ENCODE results near the gene RPS15.
"Not testable (repeated sequence)": the region's sequence is repeated elsewhere in the genome, so short reads cannot be mapped to it uniquely, and the experiment has no call there.

The RPS15 gene

DNA sequence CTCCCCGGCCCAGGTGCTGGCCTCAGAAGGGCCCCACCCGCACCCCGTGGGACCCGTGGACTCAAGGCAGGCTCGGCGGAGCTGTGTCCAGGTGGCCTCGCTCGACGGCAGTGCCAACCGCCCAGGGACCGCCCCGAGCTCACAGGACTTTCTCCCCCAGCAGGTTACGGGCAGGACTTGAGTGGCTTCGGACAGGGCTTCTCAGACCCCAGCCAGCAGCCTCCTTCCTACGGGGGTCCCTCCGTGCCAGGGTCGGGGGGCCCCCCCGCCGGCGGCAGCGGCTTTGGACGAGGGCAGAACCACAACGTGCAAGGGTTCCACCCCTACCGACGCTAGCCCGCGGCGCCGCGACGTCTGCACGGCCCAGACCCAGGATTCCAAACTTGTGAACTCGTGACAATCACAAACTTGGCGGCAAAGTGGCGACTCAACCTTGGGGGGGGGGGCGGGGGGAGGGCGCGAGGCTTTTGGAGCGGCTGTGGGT is 3.6 kb upstream of the RPS15 start:
- no peak for DNase-seq (ENCODE audit: low spot score)
- TF ChIP-seq, protein P1, sequence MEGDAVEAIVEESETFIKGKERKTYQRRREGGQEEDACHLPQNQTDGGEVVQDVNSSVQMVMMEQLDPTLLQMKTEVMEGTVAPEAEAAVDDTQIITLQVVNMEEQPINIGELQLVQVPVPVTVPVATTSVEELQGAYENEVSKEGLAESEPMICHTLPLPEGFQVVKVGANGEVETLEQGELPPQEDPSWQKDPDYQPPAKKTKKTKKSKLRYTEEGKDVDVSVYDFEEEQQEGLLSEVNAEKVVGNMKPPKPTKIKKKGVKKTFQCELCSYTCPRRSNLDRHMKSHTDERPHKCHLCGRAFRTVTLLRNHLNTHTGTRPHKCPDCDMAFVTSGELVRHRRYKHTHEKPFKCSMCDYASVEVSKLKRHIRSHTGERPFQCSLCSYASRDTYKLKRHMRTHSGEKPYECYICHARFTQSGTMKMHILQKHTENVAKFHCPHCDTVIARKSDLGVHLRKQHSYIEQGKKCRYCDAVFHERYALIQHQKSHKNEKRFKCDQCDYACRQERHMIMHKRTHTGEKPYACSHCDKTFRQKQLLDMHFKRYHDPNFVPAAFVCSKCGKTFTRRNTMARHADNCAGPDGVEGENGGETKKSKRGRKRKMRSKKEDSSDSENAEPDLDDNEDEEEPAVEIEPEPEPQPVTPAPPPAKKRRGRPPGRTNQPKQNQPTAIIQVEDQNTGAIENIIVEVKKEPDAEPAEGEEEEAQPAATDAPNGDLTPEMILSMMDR (IDR thresholded peaks at IDR 0.05; ENCODE audit: borderline replicate concordance, control extremely low read depth, extremely low read depth, insufficient read depth, missing control alignments), result no peak

DNA sequence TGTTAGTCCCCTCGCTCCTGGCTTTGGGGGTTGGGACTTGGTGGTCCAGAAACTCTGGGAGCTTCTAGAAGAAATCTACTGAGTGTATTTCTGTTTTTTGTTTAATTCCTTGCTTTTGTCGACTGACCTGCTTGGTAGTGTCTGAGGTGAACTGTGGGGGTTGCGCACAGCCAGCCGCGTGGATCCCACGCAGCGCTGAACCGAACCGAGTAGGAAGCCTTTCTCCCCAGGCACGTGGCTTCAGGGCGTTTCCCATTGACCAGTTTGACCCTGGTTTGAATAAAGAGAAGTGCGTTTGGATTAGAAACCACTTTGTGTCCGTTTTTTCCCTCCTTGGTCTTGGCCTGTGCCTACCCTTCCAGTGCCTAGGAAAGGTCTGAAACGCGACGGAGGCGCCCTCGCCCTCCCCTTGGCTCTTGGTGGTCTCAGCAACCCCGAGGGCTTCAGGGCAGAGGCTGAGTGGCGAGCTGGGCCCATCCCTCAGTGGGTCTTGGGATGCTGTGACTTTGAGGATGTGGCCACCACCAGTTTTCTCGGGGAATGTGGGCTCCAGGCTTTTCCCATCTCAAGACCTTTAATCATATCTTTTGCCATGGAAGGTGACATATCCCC is 2.7 kb upstream of the RPS15 start:
- DNase-seq (ENCODE audit: low spot score), result no peak
- in situ Hi-C loops (cut with MboI; ENCODE audit: low sequenced_read_pairs, unreplicated experiment), result no loop called here
- TF ChIP-seq, protein P1 (IDR thresholded peaks at IDR 0.05; ENCODE audit: borderline replicate concordance, control extremely low read depth, extremely low read depth, insufficient read depth, missing control alignments), result no peak

More for the DNA sequence above, 3.6 kb upstream of the RPS15 start:
- in situ Hi-C loops (cut with MboI; ENCODE audit: low sequenced_read_pairs, unreplicated experiment), result no loop called here

DNA sequence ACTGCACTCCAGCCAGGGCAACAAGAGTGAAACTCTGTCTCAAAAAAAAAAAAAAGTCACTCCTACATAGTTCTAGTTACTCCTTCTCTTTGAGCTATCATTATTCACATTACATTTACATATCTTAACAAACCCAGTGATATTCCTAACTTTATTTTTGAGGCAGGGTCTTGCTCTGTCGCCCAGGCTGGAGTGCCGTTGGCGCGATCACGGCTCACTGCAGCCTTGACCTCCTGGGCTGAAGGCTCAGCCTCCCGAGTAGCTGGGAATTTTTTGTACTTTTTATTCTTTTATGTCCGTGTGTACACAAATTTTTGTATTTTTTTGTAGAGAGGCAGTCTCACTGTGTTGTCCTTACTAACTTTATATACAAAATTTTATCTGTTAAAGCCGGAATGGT is 587 bp upstream of the RPS15 start:
- in situ Hi-C loops (cut with MboI; ENCODE audit: low sequenced_read_pairs, unreplicated experiment), result no loop called here
- no peak for DNase-seq (ENCODE audit: low spot score)
- TF ChIP-seq, protein P1 (IDR thresholded peaks at IDR 0.05; ENCODE audit: borderline replicate concordance, control extremely low read depth, extremely low read depth, insufficient read depth, missing control alignments), result no peak

DNA sequence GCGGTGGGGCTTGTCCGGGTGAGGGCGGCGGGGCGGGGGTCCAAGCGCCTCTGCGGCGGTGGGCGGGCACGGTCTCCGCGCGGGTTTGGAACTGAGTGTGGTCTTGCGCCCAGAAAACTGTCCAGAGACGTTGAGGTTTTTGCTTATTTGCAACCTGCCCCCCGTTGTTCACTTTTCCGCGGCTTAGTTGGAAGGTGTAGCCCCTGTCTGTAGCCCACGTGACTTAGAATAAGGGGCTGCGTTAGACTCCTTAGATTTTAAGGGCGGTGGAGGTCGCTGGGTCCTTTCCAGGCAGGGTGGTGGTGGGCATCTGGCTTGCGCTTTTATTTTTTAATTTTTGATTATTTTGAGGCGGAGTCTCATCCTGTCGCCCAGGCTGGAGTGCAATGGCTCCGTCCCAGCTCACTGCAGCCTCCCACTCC is 748 bp downstream of the RPS15 start:
- no peak for DNase-seq (ENCODE audit: low spot score)
- TF ChIP-seq, protein P1 (IDR thresholded peaks at IDR 0.05; ENCODE audit: borderline replicate concordance, control extremely low read depth, extremely low read depth, insufficient read depth, missing control alignments), result no peak
- in situ Hi-C loops (cut with MboI; ENCODE audit: low sequenced_read_pairs, unreplicated experiment), result no loop called here

DNA sequence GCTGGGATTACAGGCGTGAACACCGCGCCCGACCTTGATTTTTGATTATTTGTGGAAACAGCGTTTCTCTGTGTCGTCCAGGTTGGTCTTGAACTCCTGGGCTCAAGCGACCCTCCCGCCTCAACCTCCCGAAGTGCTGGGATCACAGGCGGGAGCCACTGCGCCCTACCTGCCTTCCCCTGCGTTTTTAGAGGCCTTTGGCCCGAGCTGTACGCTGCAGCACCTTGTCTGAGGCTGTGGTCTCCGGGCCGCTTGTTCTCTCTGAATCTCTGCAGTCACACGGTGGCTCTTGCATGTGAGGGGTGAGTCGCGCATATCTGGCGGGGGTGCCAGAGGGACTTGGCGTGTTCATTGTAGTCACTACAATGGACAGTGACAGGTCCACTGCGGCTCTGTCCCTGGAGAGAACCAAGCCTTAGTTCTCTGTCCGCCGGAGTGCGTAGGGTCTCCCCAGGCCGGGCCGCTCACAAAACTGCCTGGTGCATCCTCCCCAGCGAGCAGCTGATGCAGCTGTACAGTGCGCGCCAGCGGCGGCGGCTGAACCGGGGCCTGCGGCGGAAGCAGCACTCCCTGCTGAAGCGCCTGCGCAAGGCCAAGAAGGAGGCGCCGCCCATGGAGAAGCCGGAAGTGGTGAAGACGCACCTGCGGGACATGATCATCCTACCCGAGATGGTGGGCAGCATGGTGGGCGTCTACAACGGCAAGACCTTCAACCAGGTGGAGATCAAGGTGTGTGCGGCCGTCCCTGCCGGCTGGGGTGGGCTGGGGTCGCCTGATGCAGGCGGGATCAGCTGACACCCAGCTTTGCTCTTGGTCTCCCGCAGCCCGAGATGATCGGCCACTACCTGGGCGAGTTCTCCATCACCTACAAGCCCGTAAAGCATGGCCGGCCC is 1.6 kb downstream of the RPS15 start:
- DNase-seq (ENCODE audit: low spot score); in situ Hi-C loops (cut with MboI; ENCODE audit: low sequenced_read_pairs, unreplicated experiment): not testable (repeated sequence)

DNA sequence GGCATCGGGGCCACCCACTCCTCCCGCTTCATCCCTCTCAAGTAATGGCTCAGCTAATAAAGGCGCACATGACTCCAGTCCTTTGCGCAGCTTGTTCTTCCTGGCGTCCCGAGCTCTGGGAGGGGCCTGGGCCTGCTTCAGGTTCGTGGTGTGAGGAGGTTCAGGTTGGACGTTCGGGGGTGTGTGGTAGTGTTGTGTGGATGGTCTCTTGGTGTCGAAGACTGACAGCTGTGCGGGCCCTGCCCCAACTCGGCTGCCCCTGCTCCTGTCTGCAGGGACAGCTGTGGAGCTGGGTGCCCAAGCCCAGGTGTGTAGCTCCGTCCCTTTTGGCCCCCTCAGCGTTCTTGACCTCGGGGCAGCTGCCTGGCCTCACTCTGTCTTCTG is 2.2 kb downstream of the RPS15 start:
- in situ Hi-C loops (cut with MboI; ENCODE audit: low sequenced_read_pairs, unreplicated experiment), result no loop called here
- DNase-seq (ENCODE audit: low spot score), result no peak
- TF ChIP-seq, protein P1 (IDR thresholded peaks at IDR 0.05; ENCODE audit: borderline replicate concordance, control extremely low read depth, extremely low read depth, insufficient read depth, missing control alignments), result no peak

DNA sequence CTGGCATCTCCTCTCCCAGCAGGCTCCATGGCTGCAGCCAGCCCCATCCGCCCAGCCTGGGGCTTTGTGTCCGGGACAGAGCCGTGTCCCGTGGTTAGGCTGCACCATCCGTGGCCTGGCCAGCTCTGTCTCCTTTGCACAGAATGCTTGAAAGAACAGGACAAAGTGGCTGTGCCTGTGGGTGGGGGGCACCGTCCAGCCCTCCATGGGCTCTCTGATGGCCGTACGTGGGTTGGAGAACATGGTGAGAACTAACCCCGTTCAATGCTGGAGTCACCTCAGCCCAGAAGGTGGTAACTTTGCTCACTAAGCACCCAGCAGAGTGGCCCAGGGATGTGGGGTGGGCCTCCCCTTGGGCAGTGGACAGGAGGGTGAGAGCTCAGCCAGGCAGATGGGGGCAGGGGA is 2.8 kb downstream of the RPS15 start:
- TF ChIP-seq, protein P1 (IDR thresholded peaks at IDR 0.05; ENCODE audit: borderline replicate concordance, control extremely low read depth, extremely low read depth, insufficient read depth, missing control alignments), result no peak
- in situ Hi-C loops (cut with MboI; ENCODE audit: low sequenced_read_pairs, unreplicated experiment), result no loop called here
- DNase-seq (ENCODE audit: low spot score), result no peak

All from GM13976 (cell line).